Astrocyte of the cerebellum (primary cell): Measurements from ENCODE around the gene NBEAL2.

Experiments
- DNase-seq: peaks from one replicate; pipeline ENCODE4 v3.0.0-alpha.2; 2011; ENCODE audit warnings: low read depth
- H3K4me3 ChIP-seq: 2 replicates; pipeline ENCODE4 v1.5.1; 2011; ENCODE audit warnings: mild to moderate bottlenecking, low read depth, low read length, moderate library complexity
- in situ Hi-C: cut with HindIII; loops from 2 replicates; pipeline ENCODE4 v1.10.0; 2017; ENCODE audit warnings: low sequenced_read_pairs
- TF ChIP-seq, protein P1 (sequence below): IDR thresholded peaks from 2 replicates; pipeline ENCODE4 v1.5.1; 2012; ENCODE audit warnings: low read length, low read depth, moderate library complexity, mild to moderate bottlenecking; ENCODE audit errors: missing control alignments

NBEAL2 gene

DNA sequence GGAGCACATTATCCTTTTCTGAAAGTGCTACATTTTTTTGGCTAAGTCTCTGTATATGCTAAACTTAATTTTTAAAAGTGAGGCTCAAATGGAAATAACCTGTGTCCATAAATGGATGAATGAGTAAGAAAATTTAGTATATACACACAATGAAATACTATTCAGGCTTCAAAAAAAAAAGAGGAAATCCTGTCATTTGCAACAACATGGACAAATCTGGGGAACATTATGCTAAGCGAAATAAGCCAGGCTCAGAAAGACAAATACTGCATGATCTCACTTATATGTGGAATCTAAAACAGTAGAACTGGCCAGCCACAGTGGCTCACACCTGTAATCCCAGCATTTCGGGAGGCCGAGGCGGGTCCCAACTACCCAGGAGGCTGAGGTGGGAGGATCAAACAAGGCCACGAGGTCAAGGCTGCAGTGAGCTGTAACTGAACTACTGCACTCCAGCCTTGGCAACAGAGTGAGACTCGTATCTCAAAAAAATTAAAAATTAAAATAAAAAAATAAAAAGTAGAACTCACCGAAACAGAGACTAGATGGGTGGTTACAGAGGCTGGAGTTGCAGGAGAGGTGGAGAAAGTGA lies 28.7 kb upstream of the NBEAL2 start:
- DNase-seq: no peak
- in situ Hi-C loops: no loop called here

DNA sequence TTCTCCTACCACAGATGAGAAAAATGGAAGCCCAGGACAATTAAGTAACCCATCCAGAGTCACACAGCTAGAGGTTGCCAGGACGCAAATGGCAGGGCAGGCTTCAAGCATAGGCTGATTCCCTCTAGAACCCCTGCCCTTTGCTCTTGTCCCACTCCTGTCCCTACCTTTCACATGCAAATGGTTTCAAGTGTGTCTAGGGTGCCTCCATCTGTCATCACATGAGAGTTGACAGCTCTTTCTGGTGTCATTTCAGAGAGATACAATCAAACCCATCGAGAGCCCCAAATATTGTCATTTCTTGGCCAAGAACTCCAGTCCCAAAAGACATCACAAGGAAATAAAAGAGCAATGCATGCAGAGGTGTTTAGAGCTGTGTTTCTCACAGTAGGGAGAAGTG lies 26.7 kb upstream of the NBEAL2 start:
- TF ChIP-seq, protein P1, sequence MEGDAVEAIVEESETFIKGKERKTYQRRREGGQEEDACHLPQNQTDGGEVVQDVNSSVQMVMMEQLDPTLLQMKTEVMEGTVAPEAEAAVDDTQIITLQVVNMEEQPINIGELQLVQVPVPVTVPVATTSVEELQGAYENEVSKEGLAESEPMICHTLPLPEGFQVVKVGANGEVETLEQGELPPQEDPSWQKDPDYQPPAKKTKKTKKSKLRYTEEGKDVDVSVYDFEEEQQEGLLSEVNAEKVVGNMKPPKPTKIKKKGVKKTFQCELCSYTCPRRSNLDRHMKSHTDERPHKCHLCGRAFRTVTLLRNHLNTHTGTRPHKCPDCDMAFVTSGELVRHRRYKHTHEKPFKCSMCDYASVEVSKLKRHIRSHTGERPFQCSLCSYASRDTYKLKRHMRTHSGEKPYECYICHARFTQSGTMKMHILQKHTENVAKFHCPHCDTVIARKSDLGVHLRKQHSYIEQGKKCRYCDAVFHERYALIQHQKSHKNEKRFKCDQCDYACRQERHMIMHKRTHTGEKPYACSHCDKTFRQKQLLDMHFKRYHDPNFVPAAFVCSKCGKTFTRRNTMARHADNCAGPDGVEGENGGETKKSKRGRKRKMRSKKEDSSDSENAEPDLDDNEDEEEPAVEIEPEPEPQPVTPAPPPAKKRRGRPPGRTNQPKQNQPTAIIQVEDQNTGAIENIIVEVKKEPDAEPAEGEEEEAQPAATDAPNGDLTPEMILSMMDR: no peak
- DNase-seq: no peak
- no peak overlapping the region for H3K4me3 ChIP-seq
- in situ Hi-C loops: no loop called here

More for the DNA sequence above, 28.7 kb upstream of the NBEAL2 start:
- no peak overlapping the region for H3K4me3 ChIP-seq
- TF ChIP-seq, protein P1: no peak

DNA sequence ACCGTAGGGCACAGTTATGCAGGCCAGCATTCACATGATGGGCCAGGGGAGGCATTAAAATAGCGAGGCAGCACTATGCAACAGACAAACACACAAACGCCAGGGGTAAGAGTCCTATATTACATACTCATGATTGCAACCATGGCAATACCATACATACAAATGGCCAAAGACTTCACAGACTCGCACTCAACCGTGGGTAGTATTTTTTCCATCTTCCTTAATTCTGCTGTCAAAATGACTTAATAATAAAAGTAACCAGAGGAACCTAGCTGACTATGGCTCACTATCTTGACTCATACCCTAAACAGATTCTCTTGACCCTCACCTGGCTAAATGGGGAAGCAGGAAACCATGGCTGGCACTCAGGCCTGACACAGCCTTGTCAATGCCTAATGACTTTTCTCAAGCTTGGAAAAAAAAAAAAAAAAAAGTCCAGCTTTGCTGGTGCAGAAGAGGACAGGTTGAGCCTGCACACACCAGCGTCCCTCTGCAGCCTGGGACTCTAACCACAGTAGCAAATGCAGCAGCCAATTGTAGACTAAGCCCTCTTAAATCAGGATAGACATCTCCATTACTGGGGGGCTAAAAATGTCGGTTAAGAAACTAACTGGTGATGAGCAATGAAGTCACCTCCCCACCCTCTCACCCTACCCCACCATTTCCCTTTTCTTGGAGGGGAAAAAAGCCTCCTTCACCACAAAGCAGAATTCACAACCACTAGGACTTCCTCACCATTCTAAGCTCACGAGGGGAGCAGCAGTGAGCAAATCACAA lies 26.0 kb upstream of the NBEAL2 start:
- H3K4me3 ChIP-seq: no peak overlapping the region
- in situ Hi-C loops: no loop called here
- TF ChIP-seq, protein P1: no peak
- no peak for DNase-seq

DNA sequence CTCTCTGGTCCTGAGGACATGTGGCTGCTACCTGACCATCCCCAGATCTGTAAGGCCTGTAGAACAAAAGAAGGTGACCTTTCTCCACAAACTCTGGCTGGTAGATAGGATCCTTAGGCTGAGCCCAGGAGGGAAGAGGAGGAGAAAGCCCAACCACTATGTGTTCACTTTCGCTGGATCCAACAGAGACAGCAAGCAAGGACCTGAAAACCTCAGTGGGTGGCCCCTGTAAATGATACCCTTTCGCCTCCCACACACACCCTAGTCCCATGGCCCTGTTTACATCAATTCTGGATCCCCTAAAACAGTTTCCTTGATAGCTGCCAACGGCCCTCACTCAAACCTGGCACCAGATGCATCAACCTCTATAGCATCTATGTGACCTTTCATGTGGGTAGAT lies 25.3 kb upstream of the NBEAL2 start:
- in situ Hi-C loops: no loop called here

DNA sequence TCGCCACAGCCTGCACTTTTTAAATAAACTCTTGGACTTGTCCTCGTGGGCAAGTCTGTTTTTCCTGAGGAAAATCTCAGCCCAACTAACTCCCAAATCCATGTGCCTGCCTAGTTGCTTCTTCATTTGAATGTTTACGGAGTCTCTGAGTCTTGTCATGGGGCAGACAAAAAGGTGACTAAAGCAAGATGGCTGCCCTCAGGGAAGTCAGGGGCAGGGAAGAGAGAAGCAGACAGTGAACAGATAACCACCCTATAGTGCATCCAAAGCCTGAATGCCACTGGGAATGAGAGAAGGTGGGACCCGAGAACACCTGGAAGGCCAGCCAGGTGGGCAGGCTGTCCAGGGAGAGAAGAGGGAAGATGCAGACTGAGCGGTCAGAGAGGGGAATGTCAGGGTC lies 24.3 kb upstream of the NBEAL2 start:
- DNase-seq: no peak
- H3K4me3 ChIP-seq: no peak overlapping the region
- TF ChIP-seq, protein P1: no peak
- in situ Hi-C loops: no loop called here

More for the DNA sequence above, 25.3 kb upstream of the NBEAL2 start:
- no peak for DNase-seq
- TF ChIP-seq, protein P1: no peak
- no peak overlapping the region for H3K4me3 ChIP-seq

DNA sequence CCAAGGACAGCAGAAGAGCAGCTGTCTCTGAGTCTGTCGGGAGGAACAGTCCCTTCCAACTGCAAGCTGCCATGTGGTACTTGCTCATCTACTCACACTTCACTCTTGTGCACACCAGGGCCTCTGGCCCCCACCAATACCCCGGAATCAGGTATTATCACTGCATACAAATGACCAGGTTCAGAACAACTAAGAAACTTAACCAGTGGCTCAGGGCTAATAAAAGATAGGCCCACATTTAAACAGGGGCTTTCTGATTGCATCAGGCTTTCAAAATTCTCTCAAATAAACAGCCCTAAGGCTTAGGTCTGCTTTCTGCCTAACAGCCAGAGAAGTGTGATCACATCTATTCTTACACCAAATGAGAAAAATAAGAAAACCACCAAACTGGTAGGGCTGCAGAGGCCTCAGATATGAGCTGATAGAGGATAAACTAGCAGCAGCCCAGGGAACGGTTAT lies 23.6 kb upstream of the NBEAL2 start:
- in situ Hi-C loops: no loop called here
- no peak for DNase-seq

More for the DNA sequence above, 23.6 kb upstream of the NBEAL2 start:
- TF ChIP-seq, protein P1: no peak
- H3K4me3 ChIP-seq: no peak overlapping the region
